H1 (cell line): ENCODE data around the gene ADCY5. TPM values are rescaled to one million over a fixed set of nuclear protein-coding genes. Genes with fewer than 3 reads are reported as not detected.

Experiments
- NRF1 ChIP-seq: IDR thresholded peaks from 2 replicates; pipeline ENCODE4 v1.6.1; 2011; ENCODE audit warnings: mild to moderate bottlenecking, low read depth, low read length, improper control_type of control experiment
- TBP ChIP-seq: IDR thresholded peaks from 2 replicates; pipeline ENCODE4 v1.6.1; 2011; ENCODE audit warnings: low read depth, low read length, improper control_type of control experiment
- YY1 ChIP-seq: IDR thresholded peaks from 2 replicates; pipeline ENCODE4 v1.6.1; 2011; ENCODE audit warnings: low read depth, mild to moderate bottlenecking, low read length
- polyA plus RNA-seq, 7 experiments: library from polyadenylated mRNA; depleted of rRNA in 3 of 7; stranded (reverse) in 5 of 7; unstranded in 2 of 7; fragments of >200 nt in 5 of 7; fragments of 200-250 nt in 2 of 7; gene quantifications; 1 replicate in 5 of 7; 2 replicates in 1 of 7; 4 replicates in 1 of 7; pipeline versions ENCODE4 v1.2.1 to v1.2.3, GENCODE V29; 2011 to 2013; ENCODE audit warnings: missing spikeins in 2 of 7, mixed read lengths in 2 of 7
- total RNA-seq: library from RNA; stranded (reverse); fragmentation: NEBNext Ultra II Directional; extraction: Animal tissue kit (Norgen Biotek cat#: 25700); gene quantifications from 2 replicates; pipeline ENCODE4 v1.2.1, GENCODE V29; 2021
- TF ChIP-seq, protein P1 (sequence below): fragments of 300-600 bp; sonication (generic); IDR thresholded peaks from 2 replicates; pipeline ENCODE4 v1.7.1; 2012; ENCODE audit warnings: low read length, moderate library complexity, mild to moderate bottlenecking, inconsistent platforms; ENCODE audit not compliant: insufficient replicate concordance

ADCY5 gene
- total and polyA plus RNA-seq, 2 of the 8 experiments (the other 6 are each of a cell fraction or from before 2014, with no cell fraction given), result 18.9 to 40.8 TPM

DNA sequence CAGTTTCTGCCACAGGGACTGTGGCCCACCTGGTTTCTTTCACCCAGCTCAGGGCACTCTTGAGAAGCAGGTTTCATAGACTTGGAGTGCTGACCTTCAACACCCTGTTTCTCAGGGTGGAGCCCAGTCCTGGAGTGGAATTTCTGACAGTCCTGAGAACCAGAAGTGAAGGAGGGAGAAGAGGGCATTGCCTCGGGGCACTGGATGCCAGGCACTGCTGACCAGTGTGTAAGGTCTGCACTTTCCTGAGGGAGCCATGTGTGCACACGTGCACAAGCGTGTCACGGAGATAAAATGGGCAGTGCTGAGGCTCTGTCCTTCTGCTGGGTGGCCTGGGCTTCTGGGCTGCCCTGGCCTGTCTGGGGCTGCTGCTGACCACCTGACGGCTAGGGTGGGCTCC lies 128.7 kb downstream of the ADCY5 start (continued):
- TF ChIP-seq, protein P1, sequence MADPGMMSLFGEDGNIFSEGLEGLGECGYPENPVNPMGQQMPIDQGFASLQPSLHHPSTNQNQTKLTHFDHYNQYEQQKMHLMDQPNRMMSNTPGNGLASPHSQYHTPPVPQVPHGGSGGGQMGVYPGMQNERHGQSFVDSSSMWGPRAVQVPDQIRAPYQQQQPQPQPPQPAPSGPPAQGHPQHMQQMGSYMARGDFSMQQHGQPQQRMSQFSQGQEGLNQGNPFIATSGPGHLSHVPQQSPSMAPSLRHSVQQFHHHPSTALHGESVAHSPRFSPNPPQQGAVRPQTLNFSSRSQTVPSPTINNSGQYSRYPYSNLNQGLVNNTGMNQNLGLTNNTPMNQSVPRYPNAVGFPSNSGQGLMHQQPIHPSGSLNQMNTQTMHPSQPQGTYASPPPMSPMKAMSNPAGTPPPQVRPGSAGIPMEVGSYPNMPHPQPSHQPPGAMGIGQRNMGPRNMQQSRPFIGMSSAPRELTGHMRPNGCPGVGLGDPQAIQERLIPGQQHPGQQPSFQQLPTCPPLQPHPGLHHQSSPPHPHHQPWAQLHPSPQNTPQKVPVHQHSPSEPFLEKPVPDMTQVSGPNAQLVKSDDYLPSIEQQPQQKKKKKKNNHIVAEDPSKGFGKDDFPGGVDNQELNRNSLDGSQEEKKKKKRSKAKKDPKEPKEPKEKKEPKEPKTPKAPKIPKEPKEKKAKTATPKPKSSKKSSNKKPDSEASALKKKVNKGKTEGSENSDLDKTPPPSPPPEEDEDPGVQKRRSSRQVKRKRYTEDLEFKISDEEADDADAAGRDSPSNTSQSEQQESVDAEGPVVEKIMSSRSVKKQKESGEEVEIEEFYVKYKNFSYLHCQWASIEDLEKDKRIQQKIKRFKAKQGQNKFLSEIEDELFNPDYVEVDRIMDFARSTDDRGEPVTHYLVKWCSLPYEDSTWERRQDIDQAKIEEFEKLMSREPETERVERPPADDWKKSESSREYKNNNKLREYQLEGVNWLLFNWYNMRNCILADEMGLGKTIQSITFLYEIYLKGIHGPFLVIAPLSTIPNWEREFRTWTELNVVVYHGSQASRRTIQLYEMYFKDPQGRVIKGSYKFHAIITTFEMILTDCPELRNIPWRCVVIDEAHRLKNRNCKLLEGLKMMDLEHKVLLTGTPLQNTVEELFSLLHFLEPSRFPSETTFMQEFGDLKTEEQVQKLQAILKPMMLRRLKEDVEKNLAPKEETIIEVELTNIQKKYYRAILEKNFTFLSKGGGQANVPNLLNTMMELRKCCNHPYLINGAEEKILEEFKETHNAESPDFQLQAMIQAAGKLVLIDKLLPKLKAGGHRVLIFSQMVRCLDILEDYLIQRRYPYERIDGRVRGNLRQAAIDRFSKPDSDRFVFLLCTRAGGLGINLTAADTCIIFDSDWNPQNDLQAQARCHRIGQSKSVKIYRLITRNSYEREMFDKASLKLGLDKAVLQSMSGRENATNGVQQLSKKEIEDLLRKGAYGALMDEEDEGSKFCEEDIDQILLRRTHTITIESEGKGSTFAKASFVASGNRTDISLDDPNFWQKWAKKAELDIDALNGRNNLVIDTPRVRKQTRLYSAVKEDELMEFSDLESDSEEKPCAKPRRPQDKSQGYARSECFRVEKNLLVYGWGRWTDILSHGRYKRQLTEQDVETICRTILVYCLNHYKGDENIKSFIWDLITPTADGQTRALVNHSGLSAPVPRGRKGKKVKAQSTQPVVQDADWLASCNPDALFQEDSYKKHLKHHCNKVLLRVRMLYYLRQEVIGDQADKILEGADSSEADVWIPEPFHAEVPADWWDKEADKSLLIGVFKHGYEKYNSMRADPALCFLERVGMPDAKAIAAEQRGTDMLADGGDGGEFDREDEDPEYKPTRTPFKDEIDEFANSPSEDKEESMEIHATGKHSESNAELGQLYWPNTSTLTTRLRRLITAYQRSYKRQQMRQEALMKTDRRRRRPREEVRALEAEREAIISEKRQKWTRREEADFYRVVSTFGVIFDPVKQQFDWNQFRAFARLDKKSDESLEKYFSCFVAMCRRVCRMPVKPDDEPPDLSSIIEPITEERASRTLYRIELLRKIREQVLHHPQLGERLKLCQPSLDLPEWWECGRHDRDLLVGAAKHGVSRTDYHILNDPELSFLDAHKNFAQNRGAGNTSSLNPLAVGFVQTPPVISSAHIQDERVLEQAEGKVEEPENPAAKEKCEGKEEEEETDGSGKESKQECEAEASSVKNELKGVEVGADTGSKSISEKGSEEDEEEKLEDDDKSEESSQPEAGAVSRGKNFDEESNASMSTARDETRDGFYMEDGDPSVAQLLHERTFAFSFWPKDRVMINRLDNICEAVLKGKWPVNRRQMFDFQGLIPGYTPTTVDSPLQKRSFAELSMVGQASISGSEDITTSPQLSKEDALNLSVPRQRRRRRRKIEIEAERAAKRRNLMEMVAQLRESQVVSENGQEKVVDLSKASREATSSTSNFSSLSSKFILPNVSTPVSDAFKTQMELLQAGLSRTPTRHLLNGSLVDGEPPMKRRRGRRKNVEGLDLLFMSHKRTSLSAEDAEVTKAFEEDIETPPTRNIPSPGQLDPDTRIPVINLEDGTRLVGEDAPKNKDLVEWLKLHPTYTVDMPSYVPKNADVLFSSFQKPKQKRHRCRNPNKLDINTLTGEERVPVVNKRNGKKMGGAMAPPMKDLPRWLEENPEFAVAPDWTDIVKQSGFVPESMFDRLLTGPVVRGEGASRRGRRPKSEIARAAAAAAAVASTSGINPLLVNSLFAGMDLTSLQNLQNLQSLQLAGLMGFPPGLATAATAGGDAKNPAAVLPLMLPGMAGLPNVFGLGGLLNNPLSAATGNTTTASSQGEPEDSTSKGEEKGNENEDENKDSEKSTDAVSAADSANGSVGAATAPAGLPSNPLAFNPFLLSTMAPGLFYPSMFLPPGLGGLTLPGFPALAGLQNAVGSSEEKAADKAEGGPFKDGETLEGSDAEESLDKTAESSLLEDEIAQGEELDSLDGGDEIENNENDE, result no peak
- TF ChIP-seq TBP (no peak), NRF1 (no peak), YY1 (no peak)
